Liver (tissue), 9 donors: ENCODE data around the gene RGS7. TPM values are rescaled to one million over a fixed set of nuclear protein-coding genes. Genes with fewer than 3 reads are reported as not detected.
"Not testable (repeated sequence)": the region's sequence is repeated elsewhere in the genome, so short reads cannot be mapped to it uniquely, and the experiment has no call there.

Experiments used
- DNase-seq: peaks from one replicate; pipeline ENCODE4 v3.0.0-alpha.2; 2017; ENCODE audit warnings: low spot score
- H3K27ac ChIP-seq, 2 donors: one replicate each; pipeline ENCODE4 v1.7.0; 2013; ENCODE audit warnings: inconsistent platforms in 2 of 2, low read length in 2 of 2, control low read depth in 1 of 2, low read depth in 1 of 2, mild to moderate bottlenecking in 1 of 2
- H3K27me3 ChIP-seq, 4 donors: one replicate each; pipeline versions ENCODE4 v1.6.1 to v1.7.0; 2013; ENCODE audit warnings: low read length in 3 of 4, inconsistent platforms in 1 of 4, mild to moderate bottlenecking in 1 of 4, moderate library complexity in 1 of 4; ENCODE audit not compliant: control insufficient read depth in 4 of 4, insufficient read depth in 4 of 4
- H3K36me3 ChIP-seq, 4 donors: one replicate each; pipeline versions ENCODE4 v1.6.1 to v1.7.0; 2013; ENCODE audit warnings: low read length in 3 of 4, mild to moderate bottlenecking in 3 of 4, low read depth in 1 of 4, moderate library complexity in 1 of 4; ENCODE audit not compliant: control insufficient read depth in 4 of 4, insufficient read depth in 3 of 4
- H3K4me1 ChIP-seq, 4 donors: one replicate each; pipeline versions ENCODE4 v1.6.1 to v1.7.0; 2013; ENCODE audit warnings: low read length in 3 of 4, mild to moderate bottlenecking in 3 of 4, moderate library complexity in 1 of 4; ENCODE audit not compliant: control insufficient read depth in 4 of 4, insufficient read depth in 4 of 4
- H3K4me3 ChIP-seq, 3 donors: one replicate each; pipeline versions ENCODE4 v1.6.1 to v1.7.0; 2013; ENCODE audit warnings: low read length in 3 of 3, control low read depth in 1 of 3, low read depth in 1 of 3, mild to moderate bottlenecking in 1 of 3
- H3K9ac ChIP-seq, 2 donors: one replicate each; pipeline ENCODE4 v1.7.0; 2013; ENCODE audit warnings: low read length in 2 of 2, mild to moderate bottlenecking in 2 of 2, moderate library complexity in 2 of 2, control low read depth in 1 of 2, low read depth in 1 of 2
- H3K9me3 ChIP-seq, 4 donors: one replicate each; pipeline versions ENCODE4 v1.6.1 to v1.7.0; 2013; ENCODE audit warnings: low read length in 3 of 4; ENCODE audit not compliant: control insufficient read depth in 4 of 4
- FOXA1 ChIP-seq: IDR thresholded peaks from 2 replicates; pipeline ENCODE4 v1.6.1; 2016; ENCODE audit warnings: antibody characterized with exemption
- GABPA ChIP-seq, 2 donors: IDR thresholded peaks in 1 of 2; conservative IDR thresholded peaks in 1 of 2; 2 replicates each; pipeline ENCODE4 v1.6.1; 2016; ENCODE audit warnings: antibody characterized with exemption in 2 of 2, mild to moderate bottlenecking in 1 of 2, moderate library complexity in 1 of 2
- HNF4A ChIP-seq, 2 donors: conservative IDR thresholded peaks; 2 replicates each; pipeline ENCODE4 v1.6.1; 2016; ENCODE audit warnings: antibody characterized with exemption in 2 of 2, mild to moderate bottlenecking in 2 of 2
- HNF4G ChIP-seq: IDR thresholded peaks from 2 replicates; pipeline ENCODE4 v1.6.1; 2016; ENCODE audit warnings: antibody characterized with exemption
- JUND ChIP-seq, 2 donors: IDR thresholded peaks; 2 replicates each; pipeline ENCODE4 v1.6.1; 2016; ENCODE audit warnings: antibody characterized with exemption in 2 of 2
- NR2F2 ChIP-seq: IDR thresholded peaks from 2 replicates; pipeline ENCODE4 v1.6.1; 2016; ENCODE audit warnings: antibody characterized with exemption
- REST ChIP-seq: IDR thresholded peaks from 2 replicates; pipeline ENCODE4 v1.6.1; 2016; ENCODE audit warnings: antibody characterized with exemption, mild to moderate bottlenecking
- RXRA ChIP-seq, 2 donors: IDR thresholded peaks; 2 replicates each; pipeline ENCODE4 v1.6.1; 2017 to 2018; ENCODE audit warnings: antibody characterized with exemption in 2 of 2, mild to moderate bottlenecking in 1 of 2
- YY1 ChIP-seq: IDR thresholded peaks from 2 replicates; pipeline ENCODE4 v1.6.1; 2016; ENCODE audit warnings: antibody characterized with exemption, mild to moderate bottlenecking
- WGBS: extraction: QIAGEN DNeasy Blood & Tissue Kit; methylation state at CpG from one replicate; pipeline ENCODE4 v1.1.7; 2013; 5-methylcytosine and 5-hydroxymethylcytosine counted together
- polyA plus RNA-seq, 2 donors: library from polyadenylated mRNA; stranded (reverse) in 1 of 2; unstranded in 1 of 2; fragments of 200-250 nt in 1 of 2; fragments of >200 nt in 1 of 2; fragmentation: Nextera tagmentation in 1 of 2; extraction: Ambion mirVana in 1 of 2; gene quantifications; one replicate each; pipeline versions ENCODE4 v1.2.1 to v1.2.3, GENCODE V29; 2013 to 2015
- total RNA-seq, 2 donors: library from RNA; depleted of rRNA; stranded (reverse); fragments of >200 nt; gene quantifications; one replicate each; pipeline ENCODE4 v1.2.3, GENCODE V29; 2014
- donor health status: healthy.
- donor health status: healthy.
- donor health status: healthy.
- donor health status: healthy.
- donor health status: healthy.

RGS7 gene
- total and polyA plus RNA-seq, 4 donors = 0.05 to 0.18 TPM; not detected in 2

GRCh38 chr1:241308471-241308870, 48.5 kb downstream of the RGS7 start:
- no peaks in the 10 kb centered on the region for H3K27me3 ChIP-seq
- TF ChIP-seq GABPA (IDR thresholded peaks at IDR 0.05 in 1 of 2, conservative IDR thresholded peaks at IDR 0.05 in 1 of 2) (no peak), NR2F2 (no peak), HNF4A (conservative IDR thresholded peaks at IDR 0.05) (no peak), FOXA1 (no peak), JUND (IDR thresholded peaks at IDR 0.05) (no peak)
- 78% methylated on average over 3 of the region's 3 CpGs for WGBS

GRCh38 chr1:241308011-241308410, 49.0 kb downstream of the RGS7 start:
- Histone ChIP-seq H3K27me3 (no peaks in the 10 kb centered on the region), H3K4me1 (no peaks in the 10 kb centered on the region), H3K4me3 (no peak overlapping the region), H3K9ac (no peak overlapping the region), H3K36me3 (no peaks in the 10 kb centered on the region), H3K9me3 (peaks cover 2 to 16% (median 4%) of the 10 kb centered on the region in 4 donors), H3K27ac (no peak overlapping the region)
- TF ChIP-seq FOXA1 (no peak), GABPA (IDR thresholded peaks at IDR 0.05 in 1 of 2, conservative IDR thresholded peaks at IDR 0.05 in 1 of 2) (no peak), NR2F2 (no peak)
- no peak for DNase-seq
- WGBS = 75% methylated on average over 3 of the region's 3 CpGs

More at GRCh38 chr1:241308471-241308870, 48.5 kb downstream of the RGS7 start:
- Histone ChIP-seq H3K9ac (no peak overlapping the region), H3K4me1 (no peaks in the 10 kb centered on the region), H3K27ac (no peak overlapping the region), H3K36me3 (no peaks in the 10 kb centered on the region), H3K4me3 (no peak overlapping the region), H3K9me3 (peaks cover 2 to 16% (median 4%) of the 10 kb centered on the region in 4 donors)
- no peak for DNase-seq

- no peak overlapping the region for H3K9ac ChIP-seq
- H3K27ac ChIP-seq = no peak overlapping the region
- H3K36me3 ChIP-seq = no peaks in the 10 kb centered on the region
- peaks cover 2 to 16% (median 4%) of the 10 kb centered on the region in 4 donors for H3K9me3 ChIP-seq
- no peaks in the 10 kb centered on the region for H3K27me3 ChIP-seq
- no peak for TF ChIP-seq RXRA (IDR thresholded peaks at IDR 0.05)
- TF ChIP-seq YY1 = no peak
- TF ChIP-seq REST = no peak
- no peak for TF ChIP-seq HNF4G
- WGBS = 77% methylated on average over 12 of the region's 12 CpGs
- no peak overlapping the region for H3K4me3 ChIP-seq
- DNase-seq = no peak
- H3K4me1 ChIP-seq = no peaks in the 10 kb centered on the region
These were observed 50.7 kb downstream of the RGS7 start for GRCh38 chr1:241306125-241306790.

GRCh38 chr1:241302024-241302423, 55.0 kb downstream of the RGS7 start:
- H3K9ac ChIP-seq, H3K27me3 ChIP-seq, H3K4me1 ChIP-seq, H3K27ac ChIP-seq, H3K4me3 ChIP-seq, DNase-seq, H3K36me3 ChIP-seq: not testable (repeated sequence)
- WGBS = 78% methylated on average over 11 of the region's 11 CpGs
- H3K9me3 ChIP-seq = peaks cover 2 to 16% (median 4%) of the 10 kb centered on the region in 4 donors
